A673 (cell line): ENCODE data around the gene LRP1. TPM values are rescaled to one million over a fixed set of nuclear protein-coding genes. Genes with fewer than 3 reads are reported as not detected.

Source experiments
- BruUV-seq: library from RNA; stranded (reverse); fragments of 400-500 nt; replicated peaks from 2 replicates; lab custom pipeline; 2021; lab: Mats Ljungman, UMichigan
- CTCF ChIA-PET: fragments of 300-600 bp; sonication (Branson Sonifier 250); formaldehyde crosslinking; loops from one replicate; lab custom pipeline; 2022; ENCODE audit warnings: antibody characterized with exemption; lab: Charles Lee
- POLR2A ChIA-PET: fragments of 300-600 bp; sonication (Branson Sonifier 250); formaldehyde crosslinking; loops from one replicate; lab custom pipeline; 2022; ENCODE audit warnings: antibody characterized with exemption; ENCODE audit not compliant: low non-redundant PET; lab: Charles Lee
- DNase-seq: peaks from one replicate; pipeline ENCODE4 v3.0.0-alpha.2; 2015; ENCODE audit warnings: low spot score
- H3K27ac ChIP-seq: fragments of 200-600 bp; sonication (generic); 2 replicates; pipeline ENCODE4 v1.5.1; 2016; ENCODE audit warnings: mixed run types, low read depth, mild to moderate bottlenecking, mixed read lengths, antibody characterized with exemption, low read length; ENCODE audit not compliant: poor library complexity, severe bottlenecking
- H3K27me3 ChIP-seq: fragments of 200-600 bp; sonication (generic); replicated peaks from 2 replicates; pipeline ENCODE4 v1.6.1; 2017; ENCODE audit warnings: mixed run types, low read depth, mild to moderate bottlenecking, mixed read lengths, antibody characterized with exemption, low read length; ENCODE audit not compliant: insufficient read depth, poor library complexity
- H3K36me3 ChIP-seq: fragments of 200-600 bp; sonication (generic); 2 replicates; pipeline ENCODE4 v1.6.1; 2016; ENCODE audit warnings: mixed run types, mild to moderate bottlenecking, mixed read lengths, antibody characterized with exemption, low read length; ENCODE audit not compliant: insufficient read depth, poor library complexity, severe bottlenecking
- H3K4me1 ChIP-seq: fragments of 200-600 bp; sonication (generic); 2 replicates; pipeline ENCODE4 v1.6.1; 2017; ENCODE audit warnings: mixed run types, mild to moderate bottlenecking, mixed read lengths, antibody characterized with exemption, low read length; ENCODE audit not compliant: insufficient read depth, poor library complexity, severe bottlenecking
- H3K4me3 ChIP-seq: fragments of 200-600 bp; sonication (generic); 2 replicates; pipeline ENCODE4 v1.5.1; 2016; ENCODE audit warnings: low read depth, mixed run types, mild to moderate bottlenecking, mixed read lengths, low read length; ENCODE audit not compliant: poor library complexity, severe bottlenecking
- H3K9me3 ChIP-seq: fragments of 200-600 bp; sonication (generic); 2 replicates; pipeline ENCODE4 v1.6.1; 2016; ENCODE audit warnings: mixed run types, low read depth, mild to moderate bottlenecking, mixed read lengths, antibody characterized with exemption, low read length; ENCODE audit not compliant: poor library complexity, severe bottlenecking
- CTCF ChIP-seq: fragments of 300-800, 200-600 bp; sonication (generic); conservative IDR thresholded peaks from 2 replicates; pipeline ENCODE4 v1.5.1; 2017; ENCODE audit warnings: low read depth, mild to moderate bottlenecking, antibody characterized with exemption, low read length, moderate library complexity, mixed read lengths
- EZH2 ChIP-seq: fragments of 200-600 bp; sonication (generic); IDR thresholded peaks from 2 replicates; pipeline ENCODE4 v1.6.1; 2017; ENCODE audit warnings: borderline replicate concordance, low read depth, mild to moderate bottlenecking, mixed read lengths, antibody characterized with exemption, low read length; ENCODE audit not compliant: poor library complexity, severe bottlenecking
- intact Hi-C: fragments of 100-400 bp; cut with micrococcal nuclease; formaldehyde crosslinking; loops from one replicate; pipeline ENCODE4 v1.10.0; 2022; ENCODE audit not compliant: unreplicated experiment
- total RNA-seq: library from RNA; stranded (reverse); gene quantifications from 2 replicates; pipeline ENCODE4 v1.2.3, GENCODE V29; 2021

LRP1 gene
- total RNA-seq, 1 experiment from 2014 or later, result 31.0 TPM

DNA sequence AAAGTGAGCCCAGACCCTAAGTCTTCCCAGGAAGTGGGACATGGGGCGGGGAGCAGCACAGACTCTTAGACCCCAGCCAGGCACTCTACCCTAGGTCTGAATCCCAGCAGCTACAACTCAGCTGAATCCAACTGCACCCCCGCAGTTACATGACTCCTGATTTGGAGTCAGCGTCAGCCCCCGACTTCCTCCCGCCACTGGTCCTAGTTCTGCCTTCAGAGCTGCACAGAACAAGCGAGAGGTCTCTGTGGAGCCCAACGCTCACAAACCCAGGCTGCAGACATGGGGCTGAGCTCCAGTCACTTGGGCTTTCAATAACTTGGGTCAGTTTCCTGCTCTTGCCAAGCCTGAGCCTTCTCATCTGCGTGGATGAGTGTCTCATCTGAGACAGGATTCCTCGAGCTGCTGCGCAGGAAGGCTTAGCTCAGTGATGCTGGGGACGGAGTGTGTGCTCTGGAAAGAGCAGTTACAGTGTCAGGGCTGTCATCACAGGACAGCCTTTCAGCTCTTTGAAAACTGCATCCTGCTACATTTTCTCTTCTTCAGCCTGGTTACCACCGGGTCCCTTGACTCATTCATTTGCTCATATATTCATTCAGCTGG lies 57.7 kb downstream of the LRP1 start:
- POLR2A ChIA-PET, result no interaction called here
- H3K27me3 ChIP-seq, result no peaks in the 10 kb centered on the region
- no peak overlapping the region for H3K27ac ChIP-seq
- H3K4me1 ChIP-seq, result peaks cover 11% of the 10 kb centered on the region
- DNase-seq, result no peak
- TF ChIP-seq EZH2, result no peak
- no peak for TF ChIP-seq CTCF
- CTCF ChIA-PET, result no interaction called here
- no peaks in the 10 kb centered on the region for H3K9me3 ChIP-seq
- no peak overlapping the region for H3K4me3 ChIP-seq
- H3K36me3 ChIP-seq, result peaks cover 8% of the 10 kb centered on the region
- intact Hi-C loops, result loop anchor here (10.0 kb wide), 1 partner anchor 431 kb away; the partner anchor contains the start of gene PRIM1
- BruUV-seq, result no TSS peak

DNA sequence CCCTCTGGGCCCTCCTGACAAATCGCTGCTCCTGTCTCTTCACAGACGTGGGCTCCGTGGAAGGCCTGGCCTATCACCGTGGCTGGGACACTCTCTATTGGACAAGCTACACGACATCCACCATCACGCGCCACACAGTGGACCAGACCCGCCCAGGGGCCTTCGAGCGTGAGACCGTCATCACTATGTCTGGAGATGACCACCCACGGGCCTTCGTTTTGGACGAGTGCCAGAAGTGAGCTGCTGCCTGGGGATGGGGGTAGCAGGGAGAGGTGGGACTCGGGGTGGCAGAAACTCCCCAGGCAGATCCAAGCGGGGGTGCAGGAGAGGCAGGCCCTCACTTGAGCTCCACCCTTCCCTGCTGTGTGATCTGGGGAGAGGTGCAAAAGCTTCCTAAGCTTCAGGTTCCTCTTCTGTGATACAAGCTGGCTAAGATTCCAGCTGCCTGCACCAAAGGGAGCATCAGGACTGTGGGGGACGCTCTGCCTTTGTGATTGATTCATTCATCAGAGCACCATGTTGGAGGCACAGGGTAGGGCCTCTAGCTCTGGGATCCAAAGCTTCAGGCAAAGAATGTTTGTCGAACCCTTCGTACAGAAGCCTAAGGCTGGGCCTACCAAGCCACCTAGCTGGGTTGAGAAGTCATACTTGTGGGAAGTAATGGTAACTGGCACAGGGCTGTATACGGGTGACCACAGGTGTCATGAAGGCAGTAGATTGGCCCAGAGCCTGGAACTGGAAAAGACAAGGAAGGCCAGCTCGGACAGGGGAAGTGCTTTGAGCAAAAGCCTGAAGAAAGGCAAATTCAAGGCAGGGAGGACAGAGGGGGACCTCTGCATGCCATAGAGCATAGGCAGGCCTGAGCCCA lies 59.2 kb downstream of the LRP1 start:
- H3K4me3 ChIP-seq, result no peak overlapping the region
- no peak overlapping the region for H3K27ac ChIP-seq
- POLR2A ChIA-PET, result no interaction called here
- no peaks in the 10 kb centered on the region for H3K27me3 ChIP-seq
- no peak for DNase-seq
- intact Hi-C loops, result loop anchor here (10.0 kb wide), 1 partner anchor 433 kb away; the partner anchor contains the start of gene PRIM1
- peaks cover 10% of the 10 kb centered on the region for H3K36me3 ChIP-seq
- H3K9me3 ChIP-seq, result no peaks in the 10 kb centered on the region
- TF ChIP-seq CTCF (no peak), EZH2 (no peak)
- peaks cover 11% of the 10 kb centered on the region for H3K4me1 ChIP-seq
- BruUV-seq, result no TSS peak
- CTCF ChIA-PET, result interaction anchor here (0.6 to 0.8 kb wide), 3 partner anchors 11 to 89 kb away, joined by 3 to 5 read pairs (median 3); partner anchors contain the start of gene LRP1

DNA sequence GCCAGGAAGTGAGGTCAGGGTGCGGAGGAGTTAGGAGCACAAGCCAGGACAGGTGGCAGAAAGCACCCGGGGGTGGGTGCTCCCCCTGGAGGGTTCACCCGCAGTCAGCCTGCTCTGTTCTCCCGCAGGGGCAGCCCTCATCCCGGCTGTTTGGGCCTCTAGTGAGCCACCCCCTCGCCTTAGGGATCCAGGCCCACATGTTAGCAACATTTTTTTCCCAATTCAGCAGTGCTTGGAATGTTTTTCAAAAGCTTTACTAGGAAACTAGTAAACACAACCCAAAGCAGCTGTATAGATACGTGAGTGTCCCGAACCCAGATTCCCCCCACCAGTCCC lies 59.8 kb downstream of the LRP1 start:
- ChIA-PET CTCF (interaction anchor here (0.6 kb wide), 1 partner anchor 89 kb away, joined by 5 read pairs; no protein-coding TSS in a partner anchor), POLR2A (no interaction called here)
- intact Hi-C loops, result loop anchor here (10.0 kb wide), 1 partner anchor 433 kb away; the partner anchor contains the start of gene PRIM1
- Histone ChIP-seq H3K9me3 (no peaks in the 10 kb centered on the region), H3K4me1 (peaks cover 11% of the 10 kb centered on the region), H3K27ac (no peak overlapping the region), H3K4me3 (no peak overlapping the region), H3K36me3 (peaks cover 14% of the 10 kb centered on the region), H3K27me3 (no peaks in the 10 kb centered on the region)
- no TSS peak for BruUV-seq
- no peak for DNase-seq
- TF ChIP-seq CTCF, result no peak
- TF ChIP-seq EZH2, result no peak
